CD4-positive, alpha-beta T cell treated with Interleukin-6 at 100 ng/mL for 8 hours (primary cell): Measurements from ENCODE around the gene CEP76.

Source experiments
- DNase-seq: peaks from one replicate; pipeline ENCODE4 v3.0.0-alpha.2; 2020; ENCODE audit warnings: mixed read lengths, low spot score

Gene CEP76, protein sequence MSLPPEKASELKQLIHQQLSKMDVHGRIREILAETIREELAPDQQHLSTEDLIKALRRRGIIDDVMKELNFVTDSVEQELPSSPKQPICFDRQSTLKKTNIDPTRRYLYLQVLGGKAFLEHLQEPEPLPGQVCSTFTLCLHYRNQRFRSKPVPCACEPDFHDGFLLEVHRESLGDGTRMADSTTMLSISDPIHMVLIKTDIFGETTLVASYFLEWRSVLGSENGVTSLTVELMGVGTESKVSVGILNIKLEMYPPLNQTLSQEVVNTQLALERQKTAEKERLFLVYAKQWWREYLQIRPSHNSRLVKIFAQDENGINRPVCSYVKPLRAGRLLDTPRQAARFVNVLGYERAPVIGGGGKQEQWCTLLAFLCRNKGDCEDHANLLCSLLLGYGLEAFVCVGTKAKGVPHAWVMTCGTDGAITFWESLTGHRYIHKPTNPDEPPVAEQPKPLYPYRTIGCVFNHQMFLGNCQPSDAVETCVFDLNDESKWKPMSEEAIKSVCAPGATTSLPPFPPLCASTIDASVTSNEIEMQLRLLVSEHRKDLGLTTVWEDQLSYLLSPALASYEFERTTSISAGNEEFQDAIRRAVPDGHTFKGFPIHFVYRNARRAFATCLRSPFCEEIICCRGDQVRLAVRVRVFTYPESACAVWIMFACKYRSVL

GRCh38 chr18:12702221-12703095 is at the start of gene CEP76, which contains the start of gene PSMG2:
Gene CEP76 (minus strand): TSS chr18:12702723. CDS start chr18:12702548, 175 bp downstream.
Gene PSMG2 (plus strand): TSS chr18:12703042. CDS start chr18:12703108, 66 bp downstream.
- peak; percentile 80 for DNase-seq

DNA sequence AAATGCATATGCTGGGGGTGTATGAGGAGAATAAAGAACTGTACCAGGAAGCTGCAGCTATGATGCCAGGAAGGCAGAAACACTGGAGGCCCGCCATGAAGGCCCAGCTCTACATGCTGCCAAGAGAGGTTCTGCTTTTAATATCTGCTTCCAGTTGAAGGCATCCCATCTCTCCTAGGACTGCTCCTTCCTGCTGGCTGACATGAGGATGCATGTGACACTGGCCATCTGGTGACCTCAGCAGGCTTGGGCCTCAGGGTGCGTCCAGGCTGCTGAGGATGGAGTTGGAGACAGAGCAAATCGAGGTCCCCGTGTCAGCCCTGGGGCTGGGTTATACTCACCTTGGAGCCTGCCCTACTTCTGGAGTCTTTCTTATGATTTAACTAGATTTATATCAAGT is 49.4 kb upstream of the CEP76 start:
- DNase-seq = no peak

DNA sequence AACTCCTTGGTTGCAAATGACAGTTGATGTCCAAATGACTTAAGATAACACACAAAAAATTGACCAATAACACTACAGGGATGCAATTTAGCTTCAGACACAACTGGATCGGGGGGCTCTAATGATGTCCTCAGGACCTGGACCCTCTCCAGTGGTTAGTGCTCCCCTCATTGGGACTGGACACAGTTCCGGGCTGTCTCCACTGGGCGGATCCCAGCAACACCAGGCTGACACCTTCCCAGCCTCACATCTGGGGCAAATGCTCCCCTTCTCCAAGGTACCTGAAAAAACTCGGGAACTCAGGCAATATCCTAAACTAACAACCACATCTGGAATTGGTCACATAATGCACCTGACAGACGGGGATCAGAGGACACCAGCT is 49.0 kb upstream of the CEP76 start:
- no peak for DNase-seq

- DNase-seq = no peak
Measured at GRCh38 chr18:12750715-12751502, 48.4 kb upstream of the CEP76 start.

DNA sequence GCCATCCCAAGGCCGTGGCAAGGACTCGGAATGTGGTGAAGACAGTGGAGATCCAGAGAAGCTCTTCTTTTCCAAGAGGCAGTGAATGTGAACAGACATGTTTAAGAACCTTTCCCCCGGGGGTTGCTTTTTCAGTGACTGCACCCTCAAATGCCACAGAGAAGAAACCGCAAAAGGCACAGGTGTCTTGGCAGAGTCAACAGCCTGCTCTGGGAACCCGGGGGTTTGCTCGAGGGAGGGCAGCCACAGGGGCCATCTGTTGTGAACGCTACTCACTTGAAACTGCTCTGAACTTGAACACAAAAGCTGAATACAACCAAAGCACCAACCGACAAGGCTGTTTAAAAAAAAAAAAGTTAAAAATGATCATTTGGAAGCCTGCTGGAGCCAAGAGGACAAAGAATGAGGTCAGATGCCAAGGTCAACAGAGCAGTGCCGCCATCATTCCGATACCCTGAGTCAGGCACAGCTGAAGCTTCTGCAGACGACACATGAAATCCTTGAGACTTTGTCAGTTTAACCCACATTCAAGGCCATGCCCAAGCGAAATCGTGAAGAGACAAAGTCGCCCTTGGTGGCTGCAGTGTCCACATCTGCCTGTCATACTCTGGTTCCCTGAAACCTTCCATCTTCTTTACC is 47.7 kb upstream of the CEP76 start:
- peak; percentile 14 for DNase-seq

DNA sequence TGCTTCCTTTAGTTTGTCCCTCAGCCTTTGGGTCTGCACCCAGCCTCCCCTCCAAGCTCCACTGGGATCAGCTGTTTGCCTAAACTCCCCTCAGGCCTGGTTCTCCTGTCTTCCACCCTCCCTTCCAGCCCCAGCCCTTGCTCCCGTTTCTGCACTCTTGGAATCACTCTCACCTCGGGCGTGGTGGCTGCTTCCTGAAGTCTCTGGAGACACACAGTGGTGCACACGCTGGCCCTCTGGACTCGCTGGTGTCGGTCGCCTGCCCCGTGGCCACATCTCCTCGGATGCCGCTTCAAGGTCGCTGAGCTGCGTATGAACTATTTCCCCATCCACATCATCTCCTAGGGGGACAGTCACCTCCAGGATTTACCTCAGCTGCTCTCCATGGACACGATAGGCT is 46.6 kb upstream of the CEP76 start:
- no peak for DNase-seq

GRCh38 chr18:12748671-12749070 is 46.1 kb upstream of the CEP76 start:
- DNase-seq = no peak

DNA sequence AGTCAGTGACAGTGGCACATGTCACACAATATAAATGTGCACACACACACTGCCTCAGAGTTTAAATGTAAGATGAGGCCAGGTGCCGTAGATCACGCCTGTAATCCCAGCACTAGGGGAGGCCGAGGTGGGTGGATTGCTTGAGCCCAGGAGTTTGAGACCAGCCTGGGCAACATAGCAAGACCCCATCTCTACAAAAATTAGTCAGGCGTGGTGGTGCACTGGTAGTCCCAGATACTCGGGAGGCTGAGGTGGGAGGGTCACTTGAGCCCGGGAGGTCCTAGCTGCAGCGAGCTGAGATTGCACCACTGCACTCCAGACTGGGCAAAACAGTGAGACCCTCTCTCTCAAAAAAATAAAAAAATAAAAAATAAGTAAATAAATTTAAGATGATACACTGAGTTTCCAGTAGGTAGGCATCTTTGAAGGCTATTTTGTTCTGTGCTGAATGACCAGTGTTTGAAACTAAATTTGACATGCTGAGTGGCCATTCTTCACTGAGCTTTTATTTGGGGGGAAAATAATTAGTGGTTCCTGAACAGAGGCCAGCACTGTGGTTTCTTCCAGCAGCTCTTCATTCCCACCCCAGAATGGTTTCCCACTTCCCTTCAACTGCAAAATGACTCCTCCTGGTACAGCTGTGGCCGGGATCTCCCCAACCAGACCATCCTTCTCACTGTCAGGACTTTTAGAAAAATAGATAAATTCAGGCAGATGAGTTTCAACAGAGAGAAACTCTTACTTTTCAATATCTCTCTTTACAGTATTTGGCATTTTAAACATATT is 45.2 kb upstream of the CEP76 start:
- DNase-seq = no peak

- DNase-seq = no peak
Measured at GRCh38 chr18:12745095-12745795, 42.7 kb upstream of the CEP76 start.

DNA sequence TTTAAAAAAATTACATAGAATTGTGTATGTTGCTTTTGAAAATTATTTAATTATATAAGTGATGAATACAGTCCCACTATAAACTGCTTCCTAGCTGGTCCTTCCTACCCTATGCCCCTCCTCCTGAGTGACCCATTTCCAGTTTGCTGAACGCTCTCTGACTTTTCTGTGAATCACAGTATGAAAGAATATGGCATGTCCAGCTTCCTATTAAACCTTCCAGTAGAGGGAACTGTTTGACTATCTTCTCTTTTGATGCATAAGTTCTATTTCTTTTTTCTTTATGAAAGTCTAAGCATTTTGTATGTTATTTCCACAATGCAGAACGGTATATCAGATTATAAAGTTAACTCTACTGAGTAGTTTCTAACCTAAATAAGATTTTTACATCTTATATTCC is 41.6 kb upstream of the CEP76 start:
- DNase-seq = peak; percentile 15

DNA sequence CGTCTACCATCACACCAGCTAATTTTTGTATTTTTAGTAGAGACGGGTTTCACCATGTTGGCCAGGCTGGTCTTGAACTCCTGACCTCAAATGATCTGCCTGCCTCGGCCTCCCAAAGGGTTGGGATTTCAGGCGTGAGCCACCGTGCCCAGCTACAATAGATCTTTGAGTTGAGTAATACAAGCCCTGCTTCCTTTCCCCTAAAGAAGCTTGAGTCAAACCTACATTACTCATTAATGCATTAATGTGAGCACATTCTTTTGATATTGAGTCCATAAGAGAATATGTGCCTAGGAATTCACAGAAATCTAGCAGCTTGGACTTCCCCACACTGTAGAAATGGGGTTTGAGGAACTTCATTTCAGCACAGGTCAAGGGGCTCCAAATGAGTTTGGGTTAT is 39.9 kb upstream of the CEP76 start:
- no peak for DNase-seq

GRCh38 chr18:12741351-12741750 is 38.8 kb upstream of the CEP76 start:
- DNase-seq = no peak

GRCh38 chr18:12737243-12737902 is 34.9 kb upstream of the CEP76 start:
- no peak for DNase-seq

- peak; percentile 56 for DNase-seq
Measured at GRCh38 chr18:12726774-12727550, 24.4 kb upstream of the CEP76 start.

DNA sequence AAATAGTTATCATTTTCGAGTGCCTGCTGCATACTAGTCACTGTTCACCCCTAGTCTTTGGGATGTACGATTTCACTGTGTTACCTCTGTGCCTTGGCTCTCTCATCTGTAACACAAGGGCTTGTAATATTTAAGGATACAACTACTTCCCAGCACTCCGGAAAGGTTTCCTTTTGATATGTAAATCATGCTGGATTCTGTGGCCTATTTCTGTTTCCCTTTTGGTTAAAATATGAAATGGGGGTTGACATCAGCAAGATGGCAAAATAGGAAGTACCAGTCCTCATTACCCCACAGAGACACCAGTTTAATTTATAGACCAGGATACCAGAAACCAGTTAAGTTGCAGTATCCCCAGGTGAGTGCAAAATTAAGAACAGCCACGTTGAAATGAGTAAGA is 23.8 kb upstream of the CEP76 start:
- no peak for DNase-seq

GRCh38 chr18:12722731-12723130 is 20.2 kb upstream of the CEP76 start:
- no peak for DNase-seq

GRCh38 chr18:12721495-12722275 is 19.2 kb upstream of the CEP76 start:
- DNase-seq = no peak

GRCh38 chr18:12711446-12711845 is 8.9 kb upstream of the CEP76 start:
- DNase-seq = no peak
